Memory B cell (primary cell): ENCODE data around the gene ARPC1B.
"Not testable (repeated sequence)": the region's sequence is repeated elsewhere in the genome, so short reads cannot be mapped to it uniquely, and the experiment has no call there.

ENCODE experiments used
- ATAC-seq: fragments of 150-1000 bp; cut with Tn5 transposase; 2 replicates; pipeline ENCODE4 v1.10.0; 2021; ENCODE audit warnings: low read depth, mild to moderate bottlenecking, moderate library complexity
- DNase-seq, 2 donors: peaks; one replicate each; pipeline ENCODE4 v3.0.0; 2022; ENCODE audit warnings: low spot score in 2 of 2
- H3K27ac Mint-ChIP-seq: one replicate; pipeline ENCODE4 v1.8.0; 2022; ENCODE audit warnings: mild to moderate bottlenecking, moderate library complexity, mixed read lengths
- H3K27me3 Mint-ChIP-seq: one replicate; pipeline ENCODE4 v1.8.0; 2022; ENCODE audit warnings: mixed read lengths
- H3K36me3 Mint-ChIP-seq: one replicate; pipeline ENCODE4 v1.8.0; 2022; ENCODE audit warnings: mild to moderate bottlenecking, mixed read lengths
- H3K4me1 Mint-ChIP-seq: one replicate; pipeline ENCODE4 v1.8.0; 2022; ENCODE audit warnings: mixed read lengths
- H3K4me3 Mint-ChIP-seq: one replicate; pipeline ENCODE4 v1.8.0; 2022; ENCODE audit warnings: mild to moderate bottlenecking, moderate library complexity, mixed read lengths
- H3K9me3 Mint-ChIP-seq: one replicate; pipeline ENCODE4 v1.8.0; 2022; ENCODE audit warnings: mixed read lengths

The ARPC1B gene

DNA sequence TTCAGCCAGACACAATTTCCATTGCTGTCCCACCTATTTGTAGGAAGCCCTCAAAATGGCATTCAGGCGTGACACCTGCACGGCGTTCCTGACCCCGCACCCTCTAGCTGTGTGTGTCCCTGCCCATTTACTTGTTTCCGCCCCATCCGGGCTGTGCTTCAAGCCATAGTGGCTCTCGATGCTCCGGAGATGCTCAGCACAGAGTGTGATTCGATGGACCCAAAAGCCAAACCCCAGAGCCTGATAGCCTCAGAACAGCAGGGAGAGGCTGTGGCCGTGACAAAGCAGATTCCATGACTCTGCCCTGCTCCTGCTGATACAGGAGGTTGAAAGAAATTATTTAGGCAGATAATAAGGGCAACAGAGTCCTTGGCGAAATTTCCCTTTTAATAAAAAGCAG lies 47.7 kb downstream of the ARPC1B start:
- H3K27me3 Mint-ChIP-seq, result no peaks in the 10 kb centered on the region
- no peaks in the 10 kb centered on the region for H3K4me1 Mint-ChIP-seq
- DNase-seq, result no peak
- ATAC-seq, result no peak
- no peak overlapping the region for H3K4me3 Mint-ChIP-seq
- peaks cover 14% of the 10 kb centered on the region for H3K36me3 Mint-ChIP-seq
- H3K9me3 Mint-ChIP-seq, result no peaks in the 10 kb centered on the region
- peak overlapping the region; percentile 50 for H3K27ac Mint-ChIP-seq

- no peak overlapping the region for H3K27ac Mint-ChIP-seq
- H3K9me3 Mint-ChIP-seq, result no peaks in the 10 kb centered on the region
- no peak for ATAC-seq
- no peaks in the 10 kb centered on the region for H3K27me3 Mint-ChIP-seq
- no peak overlapping the region for H3K4me3 Mint-ChIP-seq
- peaks cover 11% of the 10 kb centered on the region for H3K36me3 Mint-ChIP-seq
- DNase-seq, result no peak
- H3K4me1 Mint-ChIP-seq, result no peaks in the 10 kb centered on the region
These were observed 48.1 kb downstream of the ARPC1B start for GRCh38 chr7:99422625-99423024.

- Mint-ChIP-seq H3K36me3 (peaks cover 10% of the 10 kb centered on the region), H3K27me3 (no peaks in the 10 kb centered on the region), H3K9me3 (no peaks in the 10 kb centered on the region), H3K27ac (no peak overlapping the region), H3K4me3 (no peak overlapping the region), H3K4me1 (no peaks in the 10 kb centered on the region)
- DNase-seq (no peak), ATAC-seq (no peak)
These were observed 50.6 kb downstream of the ARPC1B start for GRCh38 chr7:99424932-99425730.

DNA sequence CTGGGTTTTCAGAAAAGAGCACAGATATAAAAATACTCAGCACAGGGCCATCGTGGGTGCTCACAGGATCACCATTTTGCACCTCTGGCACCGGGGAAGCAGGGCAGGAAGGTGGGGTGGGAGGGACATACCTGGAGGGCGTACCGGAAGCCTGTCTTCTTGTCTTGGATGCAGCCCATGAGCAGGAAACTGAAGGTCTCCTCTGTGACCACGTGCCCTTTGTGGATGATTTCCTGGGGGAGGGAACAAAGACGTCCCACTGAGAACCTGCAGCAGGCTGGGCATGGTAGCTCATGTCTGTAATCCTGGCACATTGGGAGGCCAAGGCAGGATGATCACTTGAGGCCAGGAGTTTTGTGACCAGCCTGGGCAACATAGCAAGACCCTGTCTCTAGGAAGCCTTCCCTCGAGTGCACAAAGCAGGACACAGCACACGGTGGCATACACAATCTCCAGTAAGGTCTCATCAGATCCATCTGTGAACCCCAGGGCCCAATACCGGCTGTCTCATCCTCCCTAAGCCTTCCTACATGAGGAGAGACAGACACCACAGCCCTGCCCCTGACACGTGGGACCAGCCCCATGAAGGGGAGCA lies 54.5 kb downstream of the ARPC1B start:
- H3K4me1 Mint-ChIP-seq, result no peaks in the 10 kb centered on the region
- DNase-seq (no peak), ATAC-seq (no peak)
- no peak overlapping the region for H3K4me3 Mint-ChIP-seq
- no peaks in the 10 kb centered on the region for H3K27me3 Mint-ChIP-seq
- H3K27ac Mint-ChIP-seq, result no peak overlapping the region
- peaks cover 15% of the 10 kb centered on the region for H3K36me3 Mint-ChIP-seq
- no peaks in the 10 kb centered on the region for H3K9me3 Mint-ChIP-seq

GRCh38 chr7:99429756-99430155 lies 55.2 kb downstream of the ARPC1B start:
- H3K27me3 Mint-ChIP-seq, result no peaks in the 10 kb centered on the region

GRCh38 chr7:99431756-99432540 lies 57.4 kb downstream of the ARPC1B start:
- not testable (repeated sequence) for H3K9me3 Mint-ChIP-seq, H3K27me3 Mint-ChIP-seq, DNase-seq, H3K27ac Mint-ChIP-seq, ATAC-seq, H3K4me3 Mint-ChIP-seq, H3K4me1 Mint-ChIP-seq
- peaks cover 11% of the 10 kb centered on the region for H3K36me3 Mint-ChIP-seq

More at GRCh38 chr7:99429756-99430155, 55.2 kb downstream of the ARPC1B start:
- no peak overlapping the region for H3K27ac Mint-ChIP-seq
- no peaks in the 10 kb centered on the region for H3K4me1 Mint-ChIP-seq
- H3K36me3 Mint-ChIP-seq, result peaks cover 15% of the 10 kb centered on the region
- DNase-seq (no peak), ATAC-seq (no peak)
- H3K4me3 Mint-ChIP-seq, result no peak overlapping the region
- no peaks in the 10 kb centered on the region for H3K9me3 Mint-ChIP-seq

DNA sequence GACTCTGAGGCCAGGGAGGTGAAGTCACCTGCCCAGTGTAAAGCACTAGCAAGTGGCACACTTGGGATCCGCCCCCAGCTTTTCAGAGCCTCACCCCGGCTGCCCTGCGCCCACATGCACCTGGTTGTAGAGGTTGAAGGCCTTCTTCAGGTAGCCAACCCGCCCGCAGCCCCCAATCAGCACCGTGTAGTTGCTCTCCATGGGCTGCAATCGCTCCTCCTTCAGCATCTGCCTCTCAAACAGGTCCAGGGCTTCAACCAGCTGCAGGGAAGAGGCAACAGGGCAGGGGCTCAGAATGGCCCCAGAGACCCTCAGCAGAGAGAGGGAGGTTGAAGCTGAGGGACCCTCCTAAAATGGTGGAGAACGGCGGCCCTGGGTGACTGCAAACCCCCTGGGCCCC lies 58.6 kb downstream of the ARPC1B start:
- ATAC-seq (no peak), DNase-seq (no peak)
- Mint-ChIP-seq H3K9me3 (no peaks in the 10 kb centered on the region), H3K4me1 (peaks cover 2% of the 10 kb centered on the region), H3K27me3 (no peaks in the 10 kb centered on the region), H3K4me3 (no peak overlapping the region), H3K27ac (no peak overlapping the region), H3K36me3 (peaks cover 11% of the 10 kb centered on the region)

DNA sequence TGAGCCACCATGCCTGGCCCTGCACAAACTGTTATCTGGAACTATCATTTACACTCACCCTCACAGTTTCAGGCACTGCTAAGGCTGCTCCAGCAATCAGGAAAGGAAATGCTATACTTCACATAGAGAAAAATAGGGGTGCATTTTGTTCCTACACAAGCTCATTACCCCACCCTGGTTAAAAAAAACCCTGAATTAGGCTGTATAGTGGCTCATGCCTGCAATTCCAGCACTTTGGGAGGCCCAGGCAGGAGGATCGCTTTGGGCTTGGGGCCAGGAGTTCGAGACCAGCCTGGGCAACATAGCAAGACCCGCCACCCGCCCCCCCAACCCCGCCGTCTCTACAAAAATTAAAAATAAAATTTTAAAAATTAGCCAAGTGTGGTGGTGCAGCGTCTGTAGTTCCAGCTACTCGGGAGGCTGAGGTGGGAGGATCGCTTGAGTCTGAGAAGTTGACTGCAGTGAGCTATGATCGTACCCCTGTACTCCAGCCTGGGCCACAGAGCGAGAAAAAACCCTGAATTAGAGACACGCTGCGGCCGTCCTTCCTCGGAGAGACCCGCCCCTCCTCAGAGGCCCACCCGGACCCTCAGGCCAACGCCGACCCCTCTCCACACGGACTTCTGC lies 63.5 kb downstream of the ARPC1B start:
- H3K4me3 Mint-ChIP-seq, result peak overlapping the region; percentile 96
- no peaks in the 10 kb centered on the region for H3K27me3 Mint-ChIP-seq
- DNase-seq (no peak), ATAC-seq (peak; percentile 15)
- H3K4me1 Mint-ChIP-seq, result peaks cover 21% of the 10 kb centered on the region
- peak overlapping the region; percentile 80 for H3K27ac Mint-ChIP-seq
- peaks cover 7% of the 10 kb centered on the region for H3K36me3 Mint-ChIP-seq
- no peaks in the 10 kb centered on the region for H3K9me3 Mint-ChIP-seq

- peak; percentile 96 for ATAC-seq
- Mint-ChIP-seq H3K27me3 (no peaks in the 10 kb centered on the region), H3K4me3 (peak within 1 kb of the TSS; percentile 96), H3K4me1 (peaks cover 23% of the 10 kb centered on the region), H3K9me3 (no peaks in the 10 kb centered on the region), H3K36me3 (peaks cover 7% of the 10 kb centered on the region), H3K27ac (peak within 1 kb of the TSS; percentile 80)
- DNase-seq, result peak; percentile 84
These were observed 64.3 kb downstream of the ARPC1B start, which contains the start of the genes CPSF4 and PTCD1 for GRCh38 chr7:99438573-99439480. CPSF4 (plus strand) TSS chr7:99438943; CDS start chr7:99439083, 140 bp downstream. PTCD1 (minus strand) TSS chr7:99438798; CDS start chr7:99435242, 3,556 bp downstream.

DNA sequence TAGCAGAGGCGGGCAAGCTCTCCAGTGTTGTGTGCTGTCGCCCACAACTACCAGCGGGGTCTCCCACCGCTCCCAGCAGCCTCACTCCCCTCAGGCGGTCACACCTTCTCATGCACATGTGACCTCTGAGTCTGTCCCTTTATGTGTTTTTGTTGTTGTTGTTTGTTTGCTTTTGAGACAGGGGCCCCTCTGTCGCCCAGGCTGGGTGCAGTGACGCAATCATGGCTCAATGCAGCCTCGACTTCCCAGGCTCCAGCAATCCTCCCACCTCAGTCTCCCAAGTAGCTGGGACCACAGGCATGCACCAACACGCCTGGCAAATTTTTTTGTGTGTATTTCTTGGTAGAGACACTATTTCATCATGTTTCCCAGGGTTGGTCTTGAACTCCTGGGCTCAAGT lies 65.7 kb downstream of the ARPC1B start:
- Mint-ChIP-seq H3K9me3 (no peaks in the 10 kb centered on the region), H3K4me1 (peaks cover 28% of the 10 kb centered on the region), H3K36me3 (peaks cover 9% of the 10 kb centered on the region), H3K27me3 (no peaks in the 10 kb centered on the region), H3K27ac (peak overlapping the region; percentile 80), H3K4me3 (peak overlapping the region; percentile 96)
- DNase-seq (no peak), ATAC-seq (no peak)
